ENCODE results near the gene SRGN. TPM values are rescaled to one million over a fixed set of nuclear protein-coding genes. Genes with fewer than 3 reads are reported as not detected.

Gene SRGN
- total and polyA plus RNA-seq, 2 of the 8 experiments (the other 6 are each of a cell fraction or from before 2014, with no cell fraction given): 0.06 TPM; not detected in 1

DNA sequence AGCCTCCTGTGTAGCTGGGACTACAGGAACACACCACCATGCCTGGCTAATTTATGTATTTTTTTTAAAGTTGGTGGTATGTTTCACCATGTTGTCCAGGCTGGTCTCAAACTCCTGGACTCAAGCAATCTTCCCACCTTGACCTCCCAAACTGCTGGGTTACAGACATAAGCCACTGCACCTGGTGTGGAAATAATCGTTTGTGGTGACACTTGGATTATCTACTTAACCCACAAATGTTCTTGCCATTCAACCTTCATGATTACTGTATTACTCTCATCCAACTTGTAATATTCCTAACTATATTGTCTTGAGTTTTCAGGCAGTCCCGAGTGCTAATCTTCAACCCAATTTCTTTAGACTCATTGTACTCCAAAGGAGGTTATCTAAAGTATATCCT lies 9.6 kb upstream of the SRGN start:
- H4K91ac ChIP-seq (replicated peaks; ENCODE audit: insufficient read length, low read length): no peak overlapping the region
- H2AFZ ChIP-seq (ENCODE audit: low read length): no peak overlapping the region
- CTCF ChIA-PET (ENCODE audit: partially characterized antibody): interaction anchor here (1.4 to 6.6 kb wide), 2 partner anchors 15 to 91 kb away, joined by 3 to 43 read pairs; no protein-coding TSS in a partner anchor
- no peak overlapping the region for H3K56ac ChIP-seq (replicated peaks; ENCODE audit: insufficient read length, low read depth, low read length)
- H2BK12ac ChIP-seq (ENCODE audit: low read depth, low read length): no peak overlapping the region
- H3K23me2 ChIP-seq (ENCODE audit: low read depth, low read length): no peaks in the 10 kb centered on the region
- no peak overlapping the region for H3K23ac ChIP-seq (ENCODE audit: insufficient read length)
- no peak overlapping the region for H3K18ac ChIP-seq (ENCODE audit: extremely low read depth, low read length)
- H4K20me1 ChIP-seq (replicated peaks in 1 of 2; ENCODE audit: control insufficient read depth in 1 of 2, insufficient read depth in 2 of 2, low read length in 2 of 2): no peaks in the 10 kb centered on the region
- no peaks in the 10 kb centered on the region for H3K79me2 ChIP-seq (ENCODE audit: control insufficient read depth in 1 of 2, insufficient read depth in 2 of 2, low read length in 2 of 2)
- H3K9ac ChIP-seq (replicated peaks in 1 of 4; ENCODE audit: extremely low read depth in 1 of 4, low read depth in 3 of 4, low read length in 3 of 4): no peak overlapping the region
- POLR2A ChIA-PET (ENCODE audit: partially characterized antibody): no interaction called here
- H2BK15ac ChIP-seq (ENCODE audit: low read length): no peak overlapping the region
- no peaks in the 10 kb centered on the region for H3K4me1 ChIP-seq (replicated peaks in 1 of 4; ENCODE audit: control insufficient read depth in 3 of 4, insufficient read depth in 4 of 4, low read length in 3 of 4)
- no peaks in the 10 kb centered on the region for H3K36me3 ChIP-seq (ENCODE audit: control insufficient read depth in 2 of 4, insufficient read depth in 4 of 4, low read length in 3 of 4)
- H2BK5ac ChIP-seq (ENCODE audit: low read depth, low read length): no peak overlapping the region
- H2BK20ac ChIP-seq (ENCODE audit: low read length): no peak overlapping the region
- no peak for TF ChIP-seq SIX5 (IDR thresholded peaks at IDR 0.05; ENCODE audit: low read depth, low read length)
- TF ChIP-seq CEBPB (IDR thresholded peaks at IDR 0.05; ENCODE audit: low read depth, low read length): no peak
- no peak for TF ChIP-seq RAD21 (IDR thresholded peaks at IDR 0.05 in 1 of 2, conservative IDR thresholded peaks at IDR 0.05 in 1 of 2; ENCODE audit: low read depth in 2 of 2, low read length in 2 of 2)
- H3K4ac ChIP-seq (replicated peaks; ENCODE audit: insufficient read length, low read depth, low read length): no peak overlapping the region
- FAIRE-seq (no peak), DNase-seq (ENCODE audit: low read depth in 1 of 2, low spot score in 2 of 2) (no peak)
- H4K8ac ChIP-seq (ENCODE audit: extremely low read depth, insufficient read depth, low read length): no peak overlapping the region
- no peak overlapping the region for H3K14ac ChIP-seq (ENCODE audit: insufficient read length)
- no peak overlapping the region for H3K4me3 ChIP-seq (ENCODE audit: extremely low read depth in 1 of 4, insufficient read depth in 2 of 4, low read depth in 3 of 4, low read length in 4 of 4)
- no peak overlapping the region for H2BK120ac ChIP-seq (replicated peaks; ENCODE audit: low read depth, low read length)
- H2AK5ac ChIP-seq (ENCODE audit: low read depth, low read length): no peak overlapping the region; the same call in 1 of the 2 replicates
- no peaks in the 10 kb centered on the region for H3K79me1 ChIP-seq (ENCODE audit: low read depth, low read length)
- no peak overlapping the region for H3K27ac ChIP-seq (ENCODE audit: low read depth, low read length)
- H3K4me2 ChIP-seq (ENCODE audit: insufficient read depth in 1 of 2, low read depth in 2 of 2, low read length in 2 of 2): no peak overlapping the region
- no peaks in the 10 kb centered on the region for H3K9me3 ChIP-seq (ENCODE audit: insufficient read depth in 2 of 2, low read depth in 1 of 2, low read length in 1 of 2)
- WGBS, 2 experiments (ENCODE audit: extremely low coverage in 1 of 2, insufficient coverage in 1 of 2, insufficient read length in 1 of 2, insufficient replicate concordance in 2 of 2, low coverage in 1 of 2, low lambda C conversion rate in 2 of 2, missing lambda C conversion rate in 1 of 2): 88% methylated on average over 2 of the region's 2 CpGs; no CpG with 5 or more reads in 1 of the 2 experiments
- no peaks in the 10 kb centered on the region for H3K27me3 ChIP-seq (replicated peaks in 1 of 4; ENCODE audit: control insufficient read depth in 3 of 4, extremely low read depth in 1 of 4, insufficient read depth in 3 of 4, low read length in 3 of 4)
- H4K5ac ChIP-seq (ENCODE audit: insufficient read length, low read depth, low read length): no peak overlapping the region
